Measurements from ENCODE around the gene ATG7. TPM values are rescaled to one million over a fixed set of nuclear protein-coding genes. Genes with fewer than 3 reads are reported as not detected.
A peak's percentile ranks its signal among the peaks of the same experiment; 100 is the strongest.
"Not testable (repeated sequence)": the region's sequence is repeated elsewhere in the genome, so short reads cannot be mapped to it uniquely, and the experiment has no call there.

The ATG7 gene
- total RNA-seq, 2 experiments from 2014 or later: 21.7 to 28.4 TPM

- Histone ChIP-seq H3K4me3 (ENCODE audit: low read depth, low read length, poor library complexity, severe bottlenecking) (no peak overlapping the region), H2AFZ (ENCODE audit: low read length) (no peak overlapping the region), H3K9me2 (ENCODE audit: insufficient read depth, low read length) (no peaks in the 10 kb centered on the region), H4K20me1 (ENCODE audit: insufficient read depth, low read length) (peaks cover 6% of the 10 kb centered on the region), H3K4me2 (ENCODE audit: low read length) (peak overlapping the region; percentile 10), H3K4me1 (ENCODE audit: insufficient read depth, low read length, poor library complexity, severe bottlenecking) (peaks cover 31% of the 10 kb centered on the region), H3K79me2 (ENCODE audit: insufficient read depth, low read depth, low read length) (peaks cover 78% of the 10 kb centered on the region; the same call in 1 of the 2 replicates), H3K9me3 (ENCODE audit: low read length) (peaks cover 8% of the 10 kb centered on the region; the same call in 1 of the 2 replicates), H3K36me3 (ENCODE audit: insufficient read depth, low read length) (peaks cover 61% of the 10 kb centered on the region), H3K27ac (ENCODE audit: low read depth, low read length, poor library complexity, severe bottlenecking) (no peak overlapping the region)
- ChIA-PET CTCF (ENCODE audit: unreplicated experiment) (interaction anchor here (0.6 kb wide), 1 partner anchor 45 kb away, joined by 3 read pairs; no protein-coding TSS in a partner anchor), POLR2A (interaction anchor here (0.5 to 0.7 kb wide), 2 partner anchors 135 to 1120 kb away, joined by 3 to 5 read pairs; no protein-coding TSS in a partner anchor)
- no TSS peak for BruUV-seq (replicated peaks)
- no peak for DNase-seq (ENCODE audit: low spot score)
- no peak for TF ChIP-seq CTCF (conservative IDR thresholded peaks at IDR 0.05; ENCODE audit: low read length)
- no peak for TF ChIP-seq EZH2phosphoT487 (IDR thresholded peaks at IDR 0.05; ENCODE audit: borderline replicate concordance, low read depth, low read length)
- intact Hi-C loops (cut with micrococcal nuclease; ENCODE audit: unreplicated experiment): no loop called here
Observed at GRCh38 chr3:11593318-11594034, 321.3 kb downstream of the ATG7 start.

- peaks cover 77% of the 10 kb centered on the region; the same call in 1 of the 2 replicates for H3K79me2 ChIP-seq (ENCODE audit: insufficient read depth, low read depth, low read length)
- POLR2A ChIA-PET; CTCF ChIA-PET (ENCODE audit: unreplicated experiment): not testable (repeated sequence)
Observed at GRCh38 chr3:11595024-11595423, 322.8 kb downstream of the ATG7 start.

GRCh38 chr3:11596387-11596786 lies 324.2 kb downstream of the ATG7 start:
- TF ChIP-seq EZH2phosphoT487 (IDR thresholded peaks at IDR 0.05; ENCODE audit: borderline replicate concordance, low read depth, low read length): no peak
- no peak for TF ChIP-seq CTCF (conservative IDR thresholded peaks at IDR 0.05; ENCODE audit: low read length)

More at GRCh38 chr3:11595024-11595423, 322.8 kb downstream of the ATG7 start:
- BruUV-seq (replicated peaks); H3K4me2 ChIP-seq (ENCODE audit: low read length); H3K27ac ChIP-seq (ENCODE audit: low read depth, low read length, poor library complexity, severe bottlenecking); H3K9me2 ChIP-seq (ENCODE audit: insufficient read depth, low read length); DNase-seq (ENCODE audit: low spot score); H4K20me1 ChIP-seq (ENCODE audit: insufficient read depth, low read length); intact Hi-C loops (cut with micrococcal nuclease; ENCODE audit: unreplicated experiment); H3K4me3 ChIP-seq (ENCODE audit: low read depth, low read length, poor library complexity, severe bottlenecking); H2AFZ ChIP-seq (ENCODE audit: low read length); H3K9me3 ChIP-seq (ENCODE audit: low read length): not testable (repeated sequence)
- Histone ChIP-seq H3K36me3 (ENCODE audit: insufficient read depth, low read length) (peaks cover 66% of the 10 kb centered on the region), H3K4me1 (ENCODE audit: insufficient read depth, low read length, poor library complexity, severe bottlenecking) (peaks cover 38% of the 10 kb centered on the region)

More at GRCh38 chr3:11596387-11596786, 324.2 kb downstream of the ATG7 start:
- no TSS peak for BruUV-seq (replicated peaks)
- no peaks in the 10 kb centered on the region; the same call in 1 of the 2 replicates for H4K20me1 ChIP-seq (ENCODE audit: insufficient read depth, low read length)
- no peaks in the 10 kb centered on the region for H3K9me2 ChIP-seq (ENCODE audit: insufficient read depth, low read length)
- DNase-seq (ENCODE audit: low spot score): no peak
- no peak overlapping the region for H2AFZ ChIP-seq (ENCODE audit: low read length)
- H3K79me2 ChIP-seq (ENCODE audit: insufficient read depth, low read depth, low read length): peaks cover 79% of the 10 kb centered on the region; the same call in 1 of the 2 replicates
- H3K4me3 ChIP-seq (ENCODE audit: low read depth, low read length, poor library complexity, severe bottlenecking): no peak overlapping the region
- ChIA-PET CTCF (ENCODE audit: unreplicated experiment) (no interaction called here), POLR2A (interaction anchor here (0.8 kb wide), 1 partner anchor 10 kb away, joined by 3 read pairs; no protein-coding TSS in a partner anchor)
- H3K27ac ChIP-seq (ENCODE audit: low read depth, low read length, poor library complexity, severe bottlenecking): no peak overlapping the region
- intact Hi-C loops (cut with micrococcal nuclease; ENCODE audit: unreplicated experiment): no loop called here
- H3K4me1 ChIP-seq (ENCODE audit: insufficient read depth, low read length, poor library complexity, severe bottlenecking): peaks cover 51% of the 10 kb centered on the region
- peaks cover 8% of the 10 kb centered on the region; the same call in 1 of the 2 replicates for H3K9me3 ChIP-seq (ENCODE audit: low read length)
- H3K4me2 ChIP-seq (ENCODE audit: low read length): no peak overlapping the region
- peaks cover 64% of the 10 kb centered on the region for H3K36me3 ChIP-seq (ENCODE audit: insufficient read depth, low read length)

Data from OCI-LY7 (cell line).